Fibroblast of villous mesenchyme (primary cell): Measurements from ENCODE around the gene DNAJC5. TPM values are rescaled to one million over a fixed set of nuclear protein-coding genes. Genes with fewer than 3 reads are reported as not detected.
"Not testable (repeated sequence)": the region's sequence is repeated elsewhere in the genome, so short reads cannot be mapped to it uniquely, and the experiment has no call there.

ENCODE experiments used
- DNase-seq: peaks from one replicate; pipeline ENCODE4 v3.0.0-alpha.2; 2010; ENCODE audit warnings: low read depth
- H3K4me3 ChIP-seq: 2 replicates; pipeline ENCODE4 v1.5.1; 2011; ENCODE audit warnings: low read depth, mild to moderate bottlenecking, low read length
- CTCF ChIP-seq: IDR thresholded peaks from 2 replicates; pipeline ENCODE4 v1.5.1; 2012; ENCODE audit warnings: low read depth, mild to moderate bottlenecking, low read length; ENCODE audit not compliant: insufficient read depth
- total RNA-seq: library from RNA; depleted of rRNA; stranded (reverse); fragments of >200 nt; gene quantifications from 2 replicates; pipeline ENCODE4 v1.2.3, GENCODE V29; 2012

Gene DNAJC5
- total RNA-seq, 1 donor, result 61.7 TPM

- H3K4me3 ChIP-seq, result no peak overlapping the region
- no peak for DNase-seq
- TF ChIP-seq CTCF, result no peak
These were observed 5.5 kb downstream of the DNAJC5 start for GRCh38 chr20:63900413-63900812.

- no peak overlapping the region for H3K4me3 ChIP-seq
- no peak for TF ChIP-seq CTCF
- no peak for DNase-seq
These were observed 9.1 kb downstream of the DNAJC5 start for GRCh38 chr20:63903796-63904561.

- no peak for TF ChIP-seq CTCF
- peak; percentile 76 for DNase-seq
These were observed 13.2 kb downstream of the DNAJC5 start for GRCh38 chr20:63908008-63908682.

GRCh38 chr20:63911176-63911575 is 16.2 kb downstream of the DNAJC5 start:
- peak; percentile 34 for DNase-seq
- TF ChIP-seq CTCF, result no peak
- H3K4me3 ChIP-seq, result no peak overlapping the region

More at GRCh38 chr20:63908008-63908682, 13.2 kb downstream of the DNAJC5 start:
- H3K4me3 ChIP-seq, result no peak overlapping the region

- no peak for TF ChIP-seq CTCF
- H3K4me3 ChIP-seq, result no peak overlapping the region
- DNase-seq, result no peak
These were observed 18.8 kb downstream of the DNAJC5 start for GRCh38 chr20:63913768-63914167.

- no peak for TF ChIP-seq CTCF
- no peak for DNase-seq
- H3K4me3 ChIP-seq, result no peak overlapping the region
These were observed 20.5 kb downstream of the DNAJC5 start for GRCh38 chr20:63915471-63915870.

- peak; percentile 48 for DNase-seq
- not testable (repeated sequence) for H3K4me3 ChIP-seq
These were observed 21.5 kb downstream of the DNAJC5 start for GRCh38 chr20:63916371-63916939.
